ENCODE data around the gene ACOT11.
"Not testable (repeated sequence)": the region's sequence is repeated elsewhere in the genome, so short reads cannot be mapped to it uniquely, and the experiment has no call there.

The ACOT11 gene

GRCh38 chr1:54610048-54610447, 62.0 kb downstream of the ACOT11 start:
- TF ChIP-seq ZNF274 (IDR thresholded peaks at IDR 0.05; ENCODE audit: low read depth, low read length): no peak
- H3K4me3 ChIP-seq (ENCODE audit: low read length): no peak overlapping the region

- H3K4me3 ChIP-seq (ENCODE audit: low read length): no peak overlapping the region
- no peak for TF ChIP-seq ZNF274 (IDR thresholded peaks at IDR 0.05; ENCODE audit: low read depth, low read length)
Observed at GRCh38 chr1:54610601-54611580, 62.9 kb downstream of the ACOT11 start.

GRCh38 chr1:54611621-54612020, 63.6 kb downstream of the ACOT11 start:
- H3K4me3 ChIP-seq (ENCODE audit: low read length): no peak overlapping the region
- TF ChIP-seq ZNF274 (IDR thresholded peaks at IDR 0.05; ENCODE audit: low read depth, low read length): no peak

GRCh38 chr1:54614024-54614423, 66.0 kb downstream of the ACOT11 start:
- no peak for TF ChIP-seq ZNF274 (IDR thresholded peaks at IDR 0.05; ENCODE audit: low read depth, low read length)
- no peak overlapping the region for H3K4me3 ChIP-seq (ENCODE audit: low read length)

- no peak overlapping the region for H3K4me3 ChIP-seq (ENCODE audit: low read length)
Observed at GRCh38 chr1:54614563-54614962, 66.5 kb downstream of the ACOT11 start.

GRCh38 chr1:54615531-54616279, 67.7 kb downstream of the ACOT11 start:
- H3K4me3 ChIP-seq (ENCODE audit: low read length): no peak overlapping the region
- no peak for TF ChIP-seq ZNF274 (IDR thresholded peaks at IDR 0.05; ENCODE audit: low read depth, low read length)

More at GRCh38 chr1:54614563-54614962, 66.5 kb downstream of the ACOT11 start:
- no peak for TF ChIP-seq ZNF274 (IDR thresholded peaks at IDR 0.05; ENCODE audit: low read depth, low read length)

- no peak for TF ChIP-seq ZNF274 (IDR thresholded peaks at IDR 0.05; ENCODE audit: low read depth, low read length)
- H3K4me3 ChIP-seq (ENCODE audit: low read length): no peak overlapping the region
Observed at GRCh38 chr1:54619749-54620148, 71.7 kb downstream of the ACOT11 start.

GRCh38 chr1:54623216-54624007, 75.4 kb downstream of the ACOT11 start, which contains the start of gene FAM151A:
FAM151A (minus strand) TSS chr1:54623525; CDS start chr1:54623395, 130 bp downstream.
- no peak within 1 kb of the TSS for H3K4me3 ChIP-seq (ENCODE audit: low read length)
- TF ChIP-seq ZNF274 (IDR thresholded peaks at IDR 0.05; ENCODE audit: low read depth, low read length): no peak

GRCh38 chr1:54624466-54625464, 76.7 kb downstream of the ACOT11 start:
- TF ChIP-seq ZNF274 (IDR thresholded peaks at IDR 0.05; ENCODE audit: low read depth, low read length): no peak
- no peak overlapping the region for H3K4me3 ChIP-seq (ENCODE audit: low read length)

- TF ChIP-seq ZNF274 (IDR thresholded peaks at IDR 0.05; ENCODE audit: low read depth, low read length): no peak
- H3K4me3 ChIP-seq (ENCODE audit: low read length): no peak overlapping the region
Observed at GRCh38 chr1:54627196-54627595, 79.2 kb downstream of the ACOT11 start.

- not testable (repeated sequence) for H3K4me3 ChIP-seq (ENCODE audit: low read length)
Observed at GRCh38 chr1:54635804-54636203, 87.8 kb downstream of the ACOT11 start.

GRCh38 chr1:54636461-54637446, 88.7 kb downstream of the ACOT11 start:
- H3K4me3 ChIP-seq (ENCODE audit: low read length): not testable (repeated sequence)

All from GM08714 (cell line).